RPMI7951 (cell line): Measurements from ENCODE around the gene DRAP1. TPM values are rescaled to one million over a fixed set of nuclear protein-coding genes. Genes with fewer than 3 reads are reported as not detected.

Experiments used
- DNase-seq: peaks from one replicate; pipeline ENCODE4 v3.0.0-alpha.2; 2012; ENCODE audit warnings: low read depth
- total RNA-seq: library from RNA; depleted of rRNA; stranded (reverse); fragments of >200 nt; shearing (Covaris generic); gene quantifications from 2 replicates; pipeline ENCODE4 v1.2.3, GENCODE V29; 2014

The DRAP1 gene
- total RNA-seq, 1 experiment from 2014 or later: 405 TPM

DNA sequence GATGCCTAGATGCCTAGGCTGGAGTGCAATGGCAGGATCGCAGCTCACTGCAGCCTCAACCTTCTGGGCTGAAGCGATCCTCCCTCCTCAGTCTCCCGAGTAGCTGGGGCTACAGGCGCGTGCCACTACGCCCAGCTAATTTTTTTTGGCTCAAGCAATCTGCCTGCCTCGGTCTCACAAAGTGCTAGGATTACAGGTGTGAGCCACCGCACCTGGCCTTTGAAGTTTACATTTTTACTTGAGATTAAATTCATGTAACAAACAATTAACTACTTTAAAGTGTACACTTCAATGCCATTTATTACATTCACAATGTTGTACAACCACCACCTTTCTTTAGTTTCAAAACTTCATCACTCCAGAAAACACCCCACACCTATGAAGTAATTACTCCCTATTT, 15.5 kb upstream of the DRAP1 start:
- no peak for DNase-seq

DNA sequence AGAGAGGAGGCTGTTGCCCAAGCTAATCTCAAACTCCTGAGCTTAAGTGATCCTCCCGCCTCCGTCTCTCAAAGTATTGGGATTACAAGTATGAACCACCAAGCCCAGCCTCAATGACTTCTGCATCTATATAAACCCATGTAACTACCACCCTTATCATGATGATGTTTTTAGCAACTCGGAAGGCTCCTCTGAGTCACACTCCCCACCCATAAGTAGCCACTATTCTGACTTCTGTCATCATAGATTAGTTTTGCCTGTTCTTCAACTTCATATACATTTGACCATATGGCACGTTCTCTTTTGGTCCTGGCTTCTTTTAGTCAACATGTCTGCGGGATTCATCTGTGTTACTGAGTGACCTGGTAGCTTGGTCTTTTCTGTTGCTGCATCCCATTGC, 12.6 kb upstream of the DRAP1 start:
- no peak for DNase-seq

DNA sequence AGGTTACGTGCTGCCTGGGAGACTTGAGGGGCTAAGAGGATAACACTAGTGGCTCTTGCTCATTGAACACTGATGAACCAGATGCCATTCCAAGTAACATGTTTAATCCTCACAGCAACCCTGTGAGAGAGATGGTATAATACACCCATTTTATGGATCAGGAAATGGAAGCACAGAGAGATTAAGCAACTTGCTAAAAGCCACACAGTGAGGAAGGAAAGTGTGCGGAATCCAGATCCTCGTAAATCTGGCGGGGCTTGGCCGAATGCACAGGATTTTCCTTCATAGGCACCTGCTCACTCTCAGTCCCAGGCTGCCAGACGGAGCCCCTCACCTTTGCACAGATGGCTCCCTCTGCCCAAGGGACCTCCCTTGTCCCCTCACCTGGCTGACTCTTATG, 11.3 kb upstream of the DRAP1 start:
- no peak for DNase-seq

DNA sequence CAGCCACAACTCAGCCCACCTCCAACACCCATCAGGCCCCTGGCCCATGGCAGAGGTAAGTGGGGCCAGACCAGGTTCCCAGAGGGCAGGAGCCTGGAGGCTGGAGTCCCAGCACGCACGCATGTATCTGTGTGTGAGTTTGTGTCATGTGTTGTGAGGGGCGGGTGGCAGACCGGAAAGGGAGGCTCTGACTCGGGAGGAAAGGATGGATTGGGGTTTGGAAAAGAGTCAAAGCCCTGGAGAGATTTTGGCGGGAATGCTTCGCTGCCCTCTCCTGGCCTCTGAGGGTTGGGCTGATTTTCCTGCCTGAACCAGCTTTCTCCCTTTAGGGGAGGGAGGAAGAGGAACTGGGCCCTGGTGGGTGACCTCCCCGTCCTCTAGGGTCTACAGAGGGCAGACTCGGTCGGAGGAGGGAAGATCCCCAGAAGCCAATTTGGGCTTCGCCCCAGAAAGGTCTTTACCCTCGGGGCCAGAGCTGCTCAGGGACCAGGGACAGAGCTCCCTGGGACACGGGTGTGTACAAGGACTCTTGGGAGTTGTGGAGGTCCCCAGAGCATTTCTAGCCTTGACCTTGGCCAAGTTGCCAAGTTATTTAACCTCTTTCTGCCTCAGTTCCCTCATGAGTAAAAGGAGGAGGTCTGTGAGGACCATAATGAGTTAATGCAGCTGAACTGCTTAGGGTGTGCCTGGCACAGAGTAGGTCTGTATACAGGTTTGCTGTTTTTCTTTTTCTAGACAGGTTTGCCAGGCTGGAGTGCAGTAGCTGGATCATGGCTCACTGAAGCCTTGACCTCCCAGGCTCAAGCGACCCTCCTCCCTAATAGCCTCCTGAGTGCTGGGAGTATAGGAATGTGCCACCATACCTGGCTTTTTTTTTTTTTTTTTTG, 7.3 kb upstream of the DRAP1 start:
- DNase-seq: peak; percentile 98

DNA sequence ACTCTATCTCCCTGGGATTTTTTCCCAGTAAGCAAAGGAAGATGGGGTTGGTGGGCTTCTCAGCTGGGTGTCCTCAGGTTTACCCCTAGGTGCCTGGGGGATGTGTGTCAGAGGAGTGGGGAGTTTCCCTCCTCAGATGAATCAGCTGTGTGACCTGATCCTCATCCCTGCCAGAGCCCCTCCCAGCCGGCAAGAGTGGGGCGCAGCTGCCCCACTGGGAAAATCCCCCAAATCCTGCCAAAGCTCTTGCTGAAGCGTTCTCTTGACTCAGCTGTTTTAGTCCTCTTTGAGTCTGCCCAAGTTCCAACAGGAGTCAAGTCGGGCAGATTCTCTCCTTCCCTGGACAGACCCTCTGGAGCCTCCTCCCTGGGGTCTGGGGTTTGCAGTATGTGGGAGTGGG, 6.4 kb upstream of the DRAP1 start:
- DNase-seq: peak; percentile 90

DNA sequence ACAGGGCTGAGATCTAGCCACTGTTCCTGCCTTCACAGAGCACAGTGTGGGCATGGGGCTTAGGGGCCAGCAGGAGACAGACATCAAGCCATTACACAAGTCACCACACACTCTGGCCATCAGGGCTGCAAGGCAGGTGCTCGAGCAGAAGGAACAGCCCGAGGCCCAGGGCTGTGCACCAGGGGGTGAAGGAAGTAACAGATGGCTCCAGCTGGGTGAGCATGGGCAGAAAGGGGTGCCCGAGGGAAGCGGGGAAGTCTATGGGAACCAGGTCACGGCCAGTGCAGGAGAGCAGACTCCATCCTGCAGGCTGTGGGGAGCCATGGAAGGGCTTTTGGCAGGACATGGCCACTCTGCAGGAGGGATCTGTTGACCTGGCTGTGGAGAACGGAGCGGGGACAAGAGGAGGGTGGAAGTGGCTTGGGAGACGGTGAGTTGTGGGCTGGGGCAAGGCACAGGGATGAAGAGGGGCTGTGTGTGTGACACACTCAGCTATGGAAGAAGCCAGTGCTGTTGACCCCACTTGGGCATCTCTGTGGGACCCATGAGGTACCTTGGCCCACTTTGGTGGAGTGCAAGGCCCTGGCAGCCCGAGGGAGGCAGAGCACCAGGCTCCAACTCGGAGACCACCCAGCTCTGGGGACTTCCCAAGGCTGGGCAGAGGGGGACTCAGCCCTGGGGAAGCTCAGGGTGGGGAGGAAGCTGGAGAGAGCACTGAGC, 4.0 kb upstream of the DRAP1 start:
- DNase-seq: peak; percentile 95

DNA sequence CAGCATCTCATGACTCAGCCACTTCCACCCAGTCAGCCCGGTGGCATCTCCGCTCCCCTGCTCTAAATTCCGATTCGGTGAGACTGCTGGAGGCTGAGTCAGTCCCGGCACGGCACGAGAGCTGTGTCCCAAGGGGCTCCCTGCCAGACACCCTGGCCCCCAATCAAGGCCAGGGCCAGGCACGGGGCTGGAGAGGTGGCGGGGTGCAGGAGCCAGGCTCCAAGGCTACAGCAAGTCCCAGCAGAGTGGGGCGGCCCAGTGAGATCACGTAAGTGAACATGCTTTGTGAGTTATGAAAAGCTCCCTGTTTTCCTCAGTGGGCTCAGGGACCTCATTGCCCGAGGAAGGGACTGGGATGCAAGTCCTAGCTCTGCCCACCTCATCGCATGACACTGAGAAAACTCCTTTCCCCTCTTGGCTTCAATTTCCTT, 3.4 kb upstream of the DRAP1 start:
- DNase-seq: peak; percentile 99

DNA sequence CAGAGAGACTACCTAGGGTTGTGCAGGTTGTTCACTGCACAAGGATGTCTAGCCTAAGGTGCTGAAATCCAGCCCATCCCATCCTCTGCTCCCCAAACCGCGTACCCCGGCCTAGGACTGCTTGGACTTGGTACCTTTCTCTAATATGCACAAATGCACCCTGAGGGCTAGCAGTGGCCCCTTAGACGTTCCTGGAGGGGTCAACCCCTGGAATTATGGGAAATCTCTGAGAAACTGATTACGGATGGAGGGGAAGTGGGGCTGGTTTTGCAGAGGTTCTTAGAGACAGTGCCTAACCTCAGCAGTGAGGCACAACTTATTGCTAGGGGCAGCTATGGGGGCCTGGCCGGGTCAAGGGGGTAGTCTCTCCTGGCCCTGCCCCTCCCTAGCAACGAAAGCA, 2.8 kb upstream of the DRAP1 start:
- DNase-seq: no peak

DNA sequence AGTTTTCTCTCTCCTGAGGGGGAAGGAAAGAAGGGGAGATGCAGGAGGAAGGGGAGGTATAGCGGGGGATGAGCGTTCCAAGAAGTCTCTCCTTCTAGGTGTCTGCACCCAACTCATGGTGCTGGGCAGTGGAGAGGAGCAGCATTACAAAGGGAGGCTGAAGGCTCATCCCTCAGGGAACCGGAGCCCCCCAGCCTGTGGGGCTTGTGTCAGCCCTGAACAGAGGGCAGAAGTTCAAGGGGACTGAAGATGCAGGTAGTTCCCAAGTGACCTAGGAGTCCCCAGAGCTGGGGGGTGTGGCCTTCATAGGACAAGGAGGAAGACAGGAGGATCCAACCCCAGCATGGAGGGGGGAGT, 2.2 kb upstream of the DRAP1 start:
- DNase-seq: no peak

DNA sequence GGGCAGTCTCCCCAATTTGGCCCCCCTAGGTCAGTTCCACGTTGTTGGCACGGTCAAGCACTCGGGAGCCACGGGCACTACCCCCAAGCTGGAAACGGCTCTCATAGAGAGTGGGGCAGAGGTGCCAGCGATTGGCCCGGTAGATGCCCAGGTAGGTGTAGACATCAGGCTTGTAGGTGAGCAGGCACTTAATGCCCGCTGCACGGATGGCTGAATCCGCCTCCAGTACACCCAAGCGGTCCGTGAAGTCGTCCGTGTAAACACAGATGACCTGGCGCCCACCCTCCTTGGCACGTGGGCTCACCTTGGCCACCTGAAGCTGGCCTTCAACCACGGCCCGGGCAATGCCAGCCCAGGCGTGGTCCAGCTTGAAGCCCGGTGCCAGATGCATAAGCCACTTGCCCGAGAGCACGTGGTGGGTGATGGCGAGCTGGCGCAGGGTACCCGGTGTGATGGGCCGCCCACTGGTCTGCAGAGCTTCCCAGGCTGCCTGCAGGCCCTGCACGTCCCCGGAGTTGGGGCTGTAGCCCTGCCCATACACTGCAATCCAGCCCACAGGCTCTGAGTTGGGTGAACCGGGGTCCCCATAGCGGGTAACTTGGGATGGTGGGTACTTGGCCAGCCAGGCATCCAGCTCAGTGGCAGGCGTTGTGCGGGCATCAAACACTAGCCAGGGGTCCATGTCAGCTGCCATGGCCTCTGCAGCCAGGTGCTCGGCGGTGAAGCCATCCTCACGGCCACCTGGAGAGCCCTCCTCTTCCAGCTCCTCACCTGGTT, 1.6 kb upstream of the DRAP1 start:
- no peak for DNase-seq

DNA sequence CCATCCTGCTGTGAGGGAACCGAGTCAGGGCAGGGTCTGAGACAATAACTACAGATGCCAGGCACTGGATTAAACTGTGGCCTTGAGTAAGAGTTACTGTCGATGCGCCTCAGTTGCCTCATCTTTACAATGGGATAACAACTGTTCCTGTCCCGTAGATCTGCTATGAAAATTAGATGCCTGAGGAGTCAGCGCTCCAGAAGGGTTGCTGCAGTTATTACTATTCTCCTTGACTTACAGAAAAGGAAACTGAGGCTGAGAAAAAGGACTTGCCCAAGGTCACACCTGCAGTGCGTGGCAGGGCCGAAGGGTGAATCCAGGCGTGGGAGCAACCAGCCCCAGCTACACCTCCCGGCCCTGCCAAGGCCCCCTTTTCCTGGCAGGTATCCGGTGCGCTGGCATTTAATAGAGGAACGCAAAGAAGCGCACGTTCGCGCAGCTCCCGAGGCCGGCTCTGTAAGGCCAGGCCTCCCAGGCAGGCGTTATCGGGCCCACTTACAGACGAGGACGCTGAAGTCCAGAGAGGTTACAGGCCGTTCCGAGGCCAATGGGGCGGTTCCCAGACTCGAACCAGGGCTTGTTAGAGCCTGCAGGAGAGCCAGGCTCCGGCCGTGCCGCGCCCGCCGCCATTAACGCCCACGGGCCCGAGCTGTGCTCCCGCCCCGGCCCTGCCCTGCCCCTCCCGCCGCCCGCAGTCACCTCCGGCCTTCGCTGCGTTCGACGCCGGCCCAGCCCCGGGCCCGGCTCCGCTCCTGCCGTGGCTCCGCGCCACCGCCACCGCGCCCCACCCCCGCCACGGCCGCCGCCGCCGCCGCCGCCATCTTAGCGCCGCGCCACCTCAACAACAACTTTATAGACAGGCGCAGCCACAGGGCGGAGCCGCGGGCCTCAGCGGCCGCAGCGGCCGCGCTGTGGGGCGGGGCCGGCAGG, 750 bp upstream of the DRAP1 start, which contains the start of gene C11orf68:
C11orf68 (minus strand) TSS at position 852 of the 930 bp plus-strand sequence; CDS start at position 821, 31 bp downstream.
- DNase-seq: peak; percentile 52

DNA sequence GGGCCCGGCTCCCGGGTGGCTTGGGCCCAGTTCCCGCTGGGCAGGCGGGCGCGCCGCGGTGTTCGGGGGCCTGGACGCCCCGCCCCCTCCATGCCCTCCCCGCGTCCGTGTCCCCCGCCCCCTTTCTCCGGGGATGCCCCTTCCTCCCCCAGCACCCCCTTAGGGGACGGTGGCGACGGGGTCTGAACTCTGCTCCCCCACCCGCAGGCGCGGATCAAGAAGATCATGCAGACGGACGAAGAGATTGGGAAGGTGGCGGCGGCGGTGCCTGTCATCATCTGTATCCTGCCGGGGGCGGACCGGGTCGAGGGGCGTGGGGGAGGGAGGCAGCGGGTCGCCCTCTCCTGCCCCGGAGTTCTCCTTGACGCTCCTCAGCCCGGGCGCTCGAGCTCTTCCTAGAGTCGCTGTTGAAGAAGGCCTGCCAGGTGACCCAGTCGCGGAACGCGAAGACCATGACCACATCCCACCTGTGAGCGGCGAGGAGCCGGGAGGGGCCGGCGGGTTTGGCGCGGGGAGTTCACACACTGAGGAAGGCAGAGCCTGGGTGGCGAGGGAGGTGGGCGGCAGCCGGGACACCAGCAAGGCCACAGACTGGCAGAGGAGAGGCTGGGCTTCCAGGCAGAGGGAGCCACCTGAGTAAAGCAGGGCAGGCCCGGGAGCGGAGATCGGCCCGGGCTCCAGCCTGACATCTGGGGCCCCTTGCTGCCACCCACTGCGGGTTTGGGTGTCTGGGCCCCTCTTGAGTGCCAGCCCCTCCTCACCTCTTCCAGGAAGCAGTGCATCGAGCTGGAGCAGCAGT, 546 bp downstream of the DRAP1 start:
- DNase-seq: no peak

DNA sequence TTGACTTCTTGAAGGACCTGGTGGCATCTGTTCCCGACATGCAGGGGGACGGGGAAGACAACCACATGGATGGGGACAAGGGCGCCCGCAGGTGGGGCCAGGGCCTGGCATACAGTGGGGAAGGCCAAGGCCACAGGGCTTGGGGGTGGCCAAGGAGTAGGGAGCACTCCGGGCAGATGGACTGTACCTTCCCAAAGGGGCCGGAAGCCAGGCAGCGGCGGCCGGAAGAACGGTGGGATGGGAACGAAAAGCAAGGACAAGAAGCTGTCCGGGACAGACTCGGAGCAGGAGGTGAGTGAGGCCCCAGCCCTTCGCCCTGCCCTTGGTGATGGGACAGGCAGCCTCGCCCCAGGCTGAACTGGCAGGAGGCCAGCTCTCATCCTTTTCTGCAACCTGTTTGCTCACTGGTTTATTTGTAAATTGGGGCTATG, 1.2 kb downstream of the DRAP1 start:
- no peak for DNase-seq

DNA sequence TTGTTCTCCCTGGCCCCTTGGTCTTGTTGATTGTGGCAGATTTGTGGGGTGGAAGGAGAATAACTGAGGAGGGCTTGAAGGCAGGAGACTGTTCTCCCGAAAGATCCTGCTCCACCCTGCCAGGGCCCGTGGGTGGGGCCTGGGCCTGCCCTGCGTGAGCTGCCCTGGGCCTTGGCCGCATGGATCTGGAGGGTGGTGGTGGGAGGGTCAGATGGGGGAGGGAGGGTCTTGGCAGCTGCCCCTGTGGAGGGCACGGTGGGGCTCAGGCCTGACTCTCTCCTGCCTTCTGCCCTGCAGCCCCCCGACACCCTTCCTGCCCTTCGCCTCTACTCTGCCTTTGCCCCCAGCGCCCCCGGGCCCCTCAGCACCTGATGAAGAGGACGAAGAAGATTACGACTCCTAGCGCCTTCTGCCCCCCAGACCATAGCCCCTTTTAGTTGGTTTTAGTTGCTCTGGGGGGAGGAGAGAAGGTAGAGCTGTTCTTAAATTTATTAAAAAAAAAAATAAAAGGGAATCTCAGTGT, 1.9 kb downstream of the DRAP1 start:
- DNase-seq: no peak

DNA sequence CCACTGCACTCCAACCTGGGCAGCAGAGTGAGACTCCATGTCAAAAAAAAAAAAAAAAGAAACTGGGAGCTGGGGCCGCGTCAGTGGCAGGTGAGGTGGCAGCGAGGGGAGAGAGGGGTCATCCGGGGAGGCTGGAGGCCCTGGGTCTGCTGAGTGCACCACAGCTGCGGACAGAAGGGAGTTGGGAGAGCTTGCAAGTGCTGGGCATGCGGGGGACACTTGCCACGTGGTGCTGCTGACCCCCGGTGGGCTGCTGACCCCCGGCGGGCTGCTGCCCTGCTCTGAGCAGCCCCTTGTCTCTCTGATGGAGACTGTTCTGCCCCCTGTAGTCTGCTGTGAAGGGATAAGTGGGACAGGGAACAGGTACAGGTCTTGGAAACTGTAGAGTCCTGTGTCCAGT, 2.6 kb downstream of the DRAP1 start:
- DNase-seq: no peak

DNA sequence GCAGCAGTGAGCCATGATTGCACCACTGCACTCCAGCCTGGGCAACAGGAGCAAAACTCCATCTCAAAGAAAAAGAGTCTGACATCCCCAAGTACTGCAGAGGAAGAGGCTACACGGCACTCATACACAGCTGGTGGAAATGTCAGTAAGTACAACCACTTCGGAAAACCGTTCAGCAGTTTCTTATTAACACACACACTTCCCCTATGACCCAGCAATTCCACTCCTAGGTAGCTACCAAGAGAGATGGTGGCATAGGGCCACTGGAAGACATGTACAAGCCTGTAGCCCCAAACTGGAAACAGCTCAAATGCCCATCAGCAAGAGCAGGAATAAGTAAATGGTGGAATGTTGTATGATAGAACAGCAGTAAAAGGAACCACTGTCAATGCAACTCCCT, 3.3 kb downstream of the DRAP1 start:
- DNase-seq: no peak

DNA sequence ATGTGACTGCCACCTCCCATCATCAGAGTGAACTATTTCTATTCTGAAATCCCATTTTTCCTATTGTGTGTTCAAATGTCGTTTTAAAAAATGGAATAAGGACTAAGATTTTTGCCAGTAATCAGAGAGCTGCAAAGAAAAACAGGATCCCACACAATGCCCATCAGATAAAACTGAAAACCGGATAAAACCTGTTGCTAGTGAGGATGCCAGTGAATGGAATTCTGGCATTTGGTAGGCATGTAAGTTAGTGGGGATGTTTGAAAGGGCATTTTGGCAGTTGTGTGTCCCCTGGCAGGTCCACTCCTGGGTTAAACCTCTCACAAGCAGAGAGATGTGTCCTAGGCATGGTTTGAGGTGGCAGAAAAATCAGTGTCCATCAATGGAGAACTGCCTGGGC, 6.2 kb downstream of the DRAP1 start:
- DNase-seq: no peak

DNA sequence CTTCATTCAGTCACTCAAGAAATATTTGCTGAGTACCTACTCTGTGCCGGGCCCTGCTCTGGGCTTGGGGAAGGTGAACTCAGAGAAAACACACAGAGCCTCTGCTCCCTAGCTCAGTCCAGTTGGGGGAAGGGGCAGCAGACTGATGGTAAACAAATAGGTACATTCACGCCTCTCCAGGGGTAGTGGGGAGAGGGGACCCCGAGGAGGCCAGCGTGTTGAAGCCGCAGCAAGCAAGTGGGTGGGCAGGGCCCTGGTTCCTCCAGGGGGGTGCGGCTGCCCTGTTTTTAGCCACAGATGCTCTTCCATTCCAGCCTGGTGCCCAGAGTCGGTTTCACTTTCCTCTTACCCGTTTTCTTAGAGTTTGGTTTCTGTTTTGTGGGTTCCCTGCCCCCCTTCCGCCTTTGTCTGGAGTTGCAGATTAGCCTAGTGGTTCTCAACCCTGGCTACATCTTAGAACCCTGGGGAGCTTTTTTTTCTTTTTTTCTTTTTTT, 8.7 kb downstream of the DRAP1 start:
- DNase-seq: peak; percentile 37

DNA sequence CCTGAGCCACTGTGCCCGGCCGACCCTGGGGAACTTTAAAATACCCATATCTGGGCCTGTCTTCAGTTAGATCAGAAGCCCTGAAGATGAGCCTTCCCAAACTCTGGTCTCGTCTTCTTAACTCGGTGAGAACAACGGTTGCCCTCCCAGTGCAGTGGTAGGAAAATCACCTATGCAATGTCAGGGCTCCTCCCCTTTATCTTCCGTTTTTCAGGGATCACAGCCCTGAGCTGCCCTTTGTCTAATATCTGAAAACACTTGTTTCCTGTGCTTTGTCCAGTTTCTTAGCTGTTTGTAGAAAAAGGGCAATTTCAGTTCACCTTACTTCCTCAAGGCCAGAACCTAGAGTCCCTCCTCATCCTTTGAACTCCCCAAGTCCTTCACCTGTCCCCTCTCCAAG, 9.4 kb downstream of the DRAP1 start:
- DNase-seq: no peak
